Ovary (tissue), 9 donors: ENCODE results near the gene SMIM7. TPM values are rescaled to one million over a fixed set of nuclear protein-coding genes. Genes with fewer than 3 reads are reported as not detected.

Experiments
- DNase-seq, 5 donors: peaks; one replicate each; pipeline ENCODE4 v3.0.0-alpha.2; 2019 to 2020
- H3K27ac ChIP-seq, 2 donors: fragments of 200-600 bp; one replicate each; pipeline versions ENCODE4 v1.5.1 to v1.8.0; 2019 to 2022
- H3K27me3 ChIP-seq: fragments of 200-600 bp; one replicate; pipeline ENCODE4 v1.8.0; 2022
- H3K36me3 ChIP-seq: fragments of 200-600 bp; sonication (generic); one replicate; pipeline ENCODE4 v1.5.1; 2019
- H3K4me1 ChIP-seq: one replicate; pipeline ENCODE4 v1.8.1; 2013; ENCODE audit warnings: mild to moderate bottlenecking, moderate library complexity; ENCODE audit not compliant: insufficient read depth
- H3K4me3 ChIP-seq: fragments of 200-600 bp; sonication (generic); one replicate; pipeline ENCODE4 v1.5.1; 2017
- H3K9me3 ChIP-seq, 2 donors: fragments of 200-600 bp in 1 of 2; sonication (generic) in 1 of 2; one replicate each; pipeline versions ENCODE4 v1.5.1 to v1.8.1; 2013 to 2019; ENCODE audit warnings: mild to moderate bottlenecking in 1 of 2, moderate library complexity in 1 of 2
- EP300 ChIP-seq: sonication (generic); formaldehyde crosslinking; IDR thresholded peaks from one replicate; pipeline ENCODE4 v1.6.1; 2017; ENCODE audit warnings: antibody characterized with exemption
- POLR2A ChIP-seq: fragments of 450-650 bp; IDR thresholded peaks from one replicate; pipeline ENCODE4 v1.6.1; 2017; ENCODE audit warnings: antibody characterized with exemption, mild to moderate bottlenecking, moderate library complexity
- WGBS, 3 donors: extraction: QIAGEN DNeasy Blood & Tissue Kit in 1 of 3; methylation state at CpG; one replicate each; pipeline versions ENCODE4 v1.1.5 to v1.1.7; 2013 to 2017; 5-methylcytosine and 5-hydroxymethylcytosine counted together
- intact Hi-C, 4 donors: fragments of 100-400 bp; cut with DNase I; formaldehyde crosslinking; loops; one replicate each; pipeline versions ENCODE4 v1.11.0 to v1.15.1; 2022 to 2023
- polyA plus RNA-seq, 2 donors: library from polyadenylated mRNA; stranded (reverse); fragments of 200-250 nt in 1 of 2; fragments of 350-450 nt in 1 of 2; fragmentation: Illumina TruSeq in 1 of 2; extraction: RNeasy Lipid Tissue Mini Kit (QIAGEN cat#74804) in 1 of 2; gene quantifications; one replicate each; pipeline ENCODE4 v1.2.3, GENCODE V29; 2013 to 2014
- total RNA-seq, 7 donors: library from RNA; depleted of rRNA in 2 of 7; stranded (reverse); fragments of >200 nt in 2 of 7; fragmentation: NEBNext Ultra II Directional in 3 of 7; extraction: Animal tissue kit (Norgen Biotek cat#: 25700) in 3 of 7; gene quantifications; one replicate each; pipeline versions ENCODE4 v1.1.0 to v1.2.4, GENCODE V29; 2016 to 2023
- TF ChIP-seq, protein P1 (sequence below), 3 donors: fragments of 450-650 bp in 2 of 3; fragments of 200-600 bp in 1 of 3; IDR thresholded peaks; one replicate each; pipeline versions ENCODE4 v1.5.1 to v1.8.0; 2016 to 2022; ENCODE audit warnings: antibody characterized with exemption in 3 of 3, mild to moderate bottlenecking in 1 of 3
- donor health status: DM: no; HTN: no; CAD: no; lungs with moderate emphysema.
- donor health status: DM: no; HTN: no; CAD: no.
- donor health status: Bipolar disorder and iron deficiency.
- donor health status: DM: yes; HTN: yes; CAD: no.
- donor health status: DM: no; HTN: no; CAD: no.
- donor health status: DM: yes; HTN: yes; CAD: no.

Gene SMIM7
- total and polyA plus RNA-seq, 9 donors: 59.1 to 123 (median 72.6) TPM

DNA sequence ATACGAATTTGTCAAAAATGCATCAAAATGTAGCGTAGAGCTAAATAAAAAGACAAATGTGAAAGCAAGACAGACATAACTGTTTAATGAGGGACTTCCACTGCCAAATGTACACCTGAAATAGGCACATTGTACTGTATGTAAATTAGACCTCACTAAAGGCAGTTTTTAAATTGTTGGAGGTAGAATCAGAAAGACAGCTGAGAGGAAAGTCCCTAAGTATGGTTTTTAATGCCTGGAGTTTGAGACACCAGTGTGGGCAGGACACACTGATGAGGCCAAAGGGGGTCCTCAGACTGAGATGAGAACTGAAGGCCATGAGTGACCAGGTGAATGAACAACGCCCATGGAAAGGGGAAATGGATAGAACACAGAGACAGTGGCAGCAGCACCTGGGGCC lies 54.8 kb downstream of the SMIM7 start:
- H3K36me3 ChIP-seq: no peaks in the 10 kb centered on the region
- peaks cover 13% of the 10 kb centered on the region for H3K4me1 ChIP-seq
- 83 to 96% (median 91%) methylated on average over 3 of the region's 3 CpGs for WGBS, 3 donors
- H3K4me3 ChIP-seq: no peak overlapping the region
- TF ChIP-seq EP300 (no peak), POLR2A (no peak)
- TF ChIP-seq, protein P1, sequence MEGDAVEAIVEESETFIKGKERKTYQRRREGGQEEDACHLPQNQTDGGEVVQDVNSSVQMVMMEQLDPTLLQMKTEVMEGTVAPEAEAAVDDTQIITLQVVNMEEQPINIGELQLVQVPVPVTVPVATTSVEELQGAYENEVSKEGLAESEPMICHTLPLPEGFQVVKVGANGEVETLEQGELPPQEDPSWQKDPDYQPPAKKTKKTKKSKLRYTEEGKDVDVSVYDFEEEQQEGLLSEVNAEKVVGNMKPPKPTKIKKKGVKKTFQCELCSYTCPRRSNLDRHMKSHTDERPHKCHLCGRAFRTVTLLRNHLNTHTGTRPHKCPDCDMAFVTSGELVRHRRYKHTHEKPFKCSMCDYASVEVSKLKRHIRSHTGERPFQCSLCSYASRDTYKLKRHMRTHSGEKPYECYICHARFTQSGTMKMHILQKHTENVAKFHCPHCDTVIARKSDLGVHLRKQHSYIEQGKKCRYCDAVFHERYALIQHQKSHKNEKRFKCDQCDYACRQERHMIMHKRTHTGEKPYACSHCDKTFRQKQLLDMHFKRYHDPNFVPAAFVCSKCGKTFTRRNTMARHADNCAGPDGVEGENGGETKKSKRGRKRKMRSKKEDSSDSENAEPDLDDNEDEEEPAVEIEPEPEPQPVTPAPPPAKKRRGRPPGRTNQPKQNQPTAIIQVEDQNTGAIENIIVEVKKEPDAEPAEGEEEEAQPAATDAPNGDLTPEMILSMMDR (IDR thresholded peaks at IDR 0.05): no peak
- no peaks in the 10 kb centered on the region for H3K27me3 ChIP-seq
- intact Hi-C loops: no loop called here
- no peak overlapping the region for H3K27ac ChIP-seq
- no peak for DNase-seq
- no peaks in the 10 kb centered on the region for H3K9me3 ChIP-seq

DNA sequence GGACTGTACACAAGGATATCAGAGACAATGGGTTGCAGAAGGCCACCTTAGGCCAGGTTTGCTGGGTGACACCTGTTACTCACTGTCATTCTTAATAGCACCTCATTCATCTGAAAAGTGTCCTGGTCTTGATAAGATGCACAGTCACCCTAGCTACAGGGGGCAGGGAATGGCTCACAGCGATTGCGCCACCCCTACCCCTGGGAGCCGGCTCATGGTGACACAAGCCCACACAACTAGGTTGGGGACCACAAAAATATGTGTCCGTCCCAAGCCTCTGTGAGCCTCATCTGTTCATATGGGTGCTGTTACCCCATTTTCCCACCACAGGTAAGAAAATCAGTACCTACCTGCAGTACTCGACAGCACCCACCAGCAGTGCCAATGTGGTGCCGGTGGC lies 55.3 kb downstream of the SMIM7 start:
- no peak overlapping the region for H3K27ac ChIP-seq
- 96 to 98% (median 97%) methylated on average over 6 of the region's 6 CpGs for WGBS, 3 donors
- peaks cover 11% of the 10 kb centered on the region for H3K4me1 ChIP-seq
- no peak overlapping the region for H3K4me3 ChIP-seq
- H3K27me3 ChIP-seq: no peaks in the 10 kb centered on the region
- H3K9me3 ChIP-seq: no peaks in the 10 kb centered on the region
- H3K36me3 ChIP-seq: no peaks in the 10 kb centered on the region
- intact Hi-C loops: no loop called here
- TF ChIP-seq EP300: no peak
- TF ChIP-seq, protein P1 (IDR thresholded peaks at IDR 0.05): no peak
- TF ChIP-seq POLR2A: no peak
- DNase-seq: no peak

DNA sequence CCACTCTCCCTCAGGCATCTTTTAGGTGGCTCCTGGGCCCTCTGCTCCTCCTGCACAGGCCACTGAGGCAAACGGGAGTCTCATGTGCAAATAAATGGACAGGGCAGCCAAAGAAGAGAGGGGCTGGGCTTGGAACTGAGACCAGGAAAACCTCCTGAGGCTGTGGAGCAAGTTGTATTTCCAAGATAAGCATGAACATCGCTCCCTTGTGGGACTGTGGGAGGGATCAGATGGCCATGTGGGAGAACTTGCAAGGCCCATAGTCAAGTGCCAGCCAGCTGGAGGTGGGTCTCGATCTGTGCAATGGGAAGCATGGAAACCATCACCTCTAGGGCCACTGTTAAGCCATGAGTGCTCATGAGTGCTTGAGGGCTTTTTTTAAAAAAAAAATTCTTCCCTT lies 56.9 kb downstream of the SMIM7 start:
- H3K4me1 ChIP-seq: peaks cover 15% of the 10 kb centered on the region
- H3K9me3 ChIP-seq: no peaks in the 10 kb centered on the region
- no peak overlapping the region for H3K27ac ChIP-seq
- intact Hi-C loops: no loop called here
- DNase-seq: no peak
- no peak overlapping the region for H3K4me3 ChIP-seq
- 33 to 46% (median 42%) methylated on average over 3 of the region's 3 CpGs for WGBS, 3 donors
- TF ChIP-seq EP300: no peak
- no peak for TF ChIP-seq POLR2A
- TF ChIP-seq, protein P1 (IDR thresholded peaks at IDR 0.05): no peak
- no peaks in the 10 kb centered on the region for H3K36me3 ChIP-seq
- no peaks in the 10 kb centered on the region for H3K27me3 ChIP-seq

DNA sequence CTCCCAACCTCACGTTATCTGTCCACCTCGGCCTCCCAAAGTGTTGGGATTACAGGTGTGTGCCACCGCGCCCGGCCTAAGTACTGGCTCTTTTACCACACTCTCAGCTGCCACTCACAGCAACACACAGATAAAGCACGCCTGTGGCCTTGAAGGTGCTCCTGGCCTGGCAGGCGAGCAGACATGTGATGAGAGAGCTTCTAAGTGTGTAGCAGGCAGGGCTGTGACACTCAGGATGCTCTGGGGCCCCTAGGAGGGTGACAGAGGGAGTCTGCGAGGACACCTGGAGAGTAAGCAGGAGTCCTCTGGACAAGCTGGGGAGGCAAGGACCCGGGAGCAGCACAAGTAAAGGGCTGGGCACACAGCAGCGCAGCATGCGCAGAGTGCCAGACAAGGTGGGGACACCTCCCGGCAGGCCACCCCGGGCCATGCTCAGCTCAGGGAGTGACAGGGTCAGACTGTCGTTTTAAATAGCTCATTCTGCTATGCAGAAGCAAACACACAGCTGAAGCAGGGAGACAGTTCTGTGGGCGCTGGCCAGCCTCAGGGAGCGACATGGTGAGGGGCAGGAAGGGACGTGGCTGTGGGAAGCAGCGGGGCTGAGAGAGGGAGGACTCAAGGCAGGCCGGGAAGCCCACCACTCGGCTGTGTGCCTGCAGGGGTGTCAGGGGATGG lies 58.4 kb downstream of the SMIM7 start:
- Histone ChIP-seq H3K4me3 (no peak overlapping the region), H3K9me3 (no peaks in the 10 kb centered on the region), H3K4me1 (peaks cover 12% of the 10 kb centered on the region), H3K27me3 (no peaks in the 10 kb centered on the region), H3K27ac (no peak overlapping the region), H3K36me3 (no peaks in the 10 kb centered on the region)
- WGBS, 3 donors: 82 to 89% (median 84%) methylated on average over 20 of the region's 20 CpGs
- no peak for DNase-seq
- intact Hi-C loops: no loop called here
- no peak for TF ChIP-seq POLR2A
- TF ChIP-seq, protein P1 (IDR thresholded peaks at IDR 0.05): no peak
